ENCODE data around the gene CARS1. TPM values are rescaled to one million over a fixed set of nuclear protein-coding genes. Genes with fewer than 3 reads are reported as not detected.

CARS1 gene
- total RNA-seq, 4 donors from 2014 or later, result 29.3 to 50.4 (median 36.4) TPM

DNA sequence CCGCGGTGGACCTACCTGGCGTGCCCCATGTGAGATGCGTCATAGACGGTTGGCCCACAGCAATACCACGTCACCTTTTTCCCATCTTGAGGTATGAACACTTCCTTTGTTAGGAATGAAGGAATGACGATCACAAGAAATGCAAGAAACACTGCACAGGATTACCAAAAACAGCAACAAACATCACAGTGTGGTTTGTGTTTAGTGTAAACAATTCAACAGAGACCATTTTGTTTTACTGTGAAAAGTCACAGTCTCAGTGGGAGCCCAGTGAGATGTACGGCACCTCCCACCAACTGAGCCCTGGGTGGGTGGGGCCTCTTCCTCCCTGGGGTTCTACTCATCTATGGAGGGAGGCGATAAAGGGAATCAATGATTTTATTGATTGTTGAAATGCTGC is 16.3 kb downstream of the CARS1 start:
- no peak for DNase-seq (ENCODE audit: low spot score in 2 of 2)
- no peak for TF ChIP-seq POLR2A (IDR thresholded peaks at IDR 0.05)
- TF ChIP-seq, protein P1, sequence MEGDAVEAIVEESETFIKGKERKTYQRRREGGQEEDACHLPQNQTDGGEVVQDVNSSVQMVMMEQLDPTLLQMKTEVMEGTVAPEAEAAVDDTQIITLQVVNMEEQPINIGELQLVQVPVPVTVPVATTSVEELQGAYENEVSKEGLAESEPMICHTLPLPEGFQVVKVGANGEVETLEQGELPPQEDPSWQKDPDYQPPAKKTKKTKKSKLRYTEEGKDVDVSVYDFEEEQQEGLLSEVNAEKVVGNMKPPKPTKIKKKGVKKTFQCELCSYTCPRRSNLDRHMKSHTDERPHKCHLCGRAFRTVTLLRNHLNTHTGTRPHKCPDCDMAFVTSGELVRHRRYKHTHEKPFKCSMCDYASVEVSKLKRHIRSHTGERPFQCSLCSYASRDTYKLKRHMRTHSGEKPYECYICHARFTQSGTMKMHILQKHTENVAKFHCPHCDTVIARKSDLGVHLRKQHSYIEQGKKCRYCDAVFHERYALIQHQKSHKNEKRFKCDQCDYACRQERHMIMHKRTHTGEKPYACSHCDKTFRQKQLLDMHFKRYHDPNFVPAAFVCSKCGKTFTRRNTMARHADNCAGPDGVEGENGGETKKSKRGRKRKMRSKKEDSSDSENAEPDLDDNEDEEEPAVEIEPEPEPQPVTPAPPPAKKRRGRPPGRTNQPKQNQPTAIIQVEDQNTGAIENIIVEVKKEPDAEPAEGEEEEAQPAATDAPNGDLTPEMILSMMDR (IDR thresholded peaks at IDR 0.05), result no peak
- no peak for TF ChIP-seq EP300 (IDR thresholded peaks at IDR 0.05)
- Histone ChIP-seq H3K4me3 (no peak overlapping the region), H3K27ac (no peak overlapping the region), H3K27me3 (no peaks in the 10 kb centered on the region), H3K36me3 (peaks cover 0 to 75% (median 8%) of the 10 kb centered on the region in 3 donors), H3K9me3 (no peaks in the 10 kb centered on the region), H3K4me1 (peaks cover 0 to 42% (median 0%) of the 10 kb centered on the region in 4 donors)
- WGBS, 2 donors, result 73 to 88% methylated on average over 9 of the region's 9 CpGs

DNA sequence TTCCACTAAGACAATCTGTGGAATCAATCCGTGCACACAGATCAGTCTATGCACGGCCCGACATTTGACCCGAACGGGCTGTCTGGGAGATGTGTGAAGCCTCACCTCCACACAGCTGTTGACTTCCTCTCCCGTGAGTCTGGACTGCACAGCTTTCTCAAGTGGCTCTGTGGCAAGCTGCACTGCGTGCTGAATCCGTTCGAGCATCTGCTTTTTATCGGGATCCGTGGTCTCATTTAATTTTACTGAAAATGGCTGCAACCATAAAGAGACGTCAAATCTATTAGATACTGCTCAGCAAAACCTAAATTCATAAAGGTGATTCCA is 19.3 kb downstream of the CARS1 start:
- no peak for DNase-seq (ENCODE audit: low spot score in 2 of 2)
- Histone ChIP-seq H3K9me3 (no peaks in the 10 kb centered on the region), H3K4me1 (peaks cover 0 to 28% (median 0%) of the 10 kb centered on the region in 4 donors), H3K27ac (no peak overlapping the region), H3K4me3 (no peak overlapping the region), H3K36me3 (peaks cover 4 to 80% (median 8%) of the 10 kb centered on the region in 3 donors), H3K27me3 (no peaks in the 10 kb centered on the region)
- no peak for TF ChIP-seq EP300 (IDR thresholded peaks at IDR 0.05)
- TF ChIP-seq POLR2A (IDR thresholded peaks at IDR 0.05), result no peak
- TF ChIP-seq, protein P1 (IDR thresholded peaks at IDR 0.05), result no peak
- WGBS, 2 donors, result 88 to 90% methylated on average over 12 of the region's 12 CpGs

DNA sequence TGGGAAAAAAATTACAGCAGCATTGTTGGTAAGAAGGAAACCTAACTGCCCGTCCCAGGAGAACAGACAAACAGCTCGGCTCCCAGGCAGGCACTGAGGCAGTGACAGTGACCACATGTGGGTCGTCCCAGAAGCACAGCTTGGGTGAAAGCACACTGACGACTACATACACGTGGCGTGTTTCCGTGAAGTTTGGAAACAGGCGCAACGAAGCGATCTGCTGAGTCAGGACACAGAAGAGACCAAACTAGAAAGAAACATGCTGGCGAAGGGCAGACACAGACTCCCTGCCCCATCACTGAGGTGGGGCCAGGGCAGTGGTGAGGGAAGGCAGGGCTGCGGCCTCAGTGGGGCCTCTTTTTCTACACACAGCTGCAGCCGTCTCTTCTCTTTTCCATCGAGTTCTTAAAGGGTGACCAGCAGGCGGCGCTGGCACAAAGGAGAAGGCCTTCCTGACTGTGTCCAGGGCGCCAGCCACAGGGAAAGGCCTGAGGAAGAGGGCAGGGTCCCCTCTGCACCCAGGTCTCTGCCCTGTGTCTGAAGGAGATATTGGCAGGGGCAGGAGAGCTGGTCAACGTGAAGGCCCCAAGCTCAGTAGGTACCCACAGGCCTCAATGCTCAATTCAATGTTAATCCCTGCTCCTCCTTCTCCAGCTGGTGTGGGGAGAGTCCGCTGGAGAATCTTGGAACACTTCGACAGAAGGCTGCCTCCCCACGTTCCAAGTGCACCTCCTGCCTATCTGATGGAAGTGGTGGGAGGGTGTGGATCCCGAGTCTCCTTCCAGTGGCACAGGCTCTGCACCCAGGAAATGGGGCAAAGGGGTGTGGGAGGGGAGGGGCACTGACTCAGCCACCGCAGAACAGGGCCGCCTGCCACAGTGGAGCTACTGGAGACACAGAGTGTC is 19.9 kb downstream of the CARS1 start:
- TF ChIP-seq EP300 (IDR thresholded peaks at IDR 0.05), result no peak
- TF ChIP-seq, protein P1 (IDR thresholded peaks at IDR 0.05), result peak; percentile 60 to 94 (median 69)
- Histone ChIP-seq H3K36me3 (peaks cover 4 to 85% (median 8%) of the 10 kb centered on the region in 3 donors), H3K4me1 (peaks cover 0 to 23% (median 0%) of the 10 kb centered on the region in 4 donors), H3K27me3 (no peaks in the 10 kb centered on the region), H3K9me3 (no peaks in the 10 kb centered on the region), H3K27ac (peak overlapping the region in 2 of 4 donors; percentile 19 to 53), H3K4me3 (no peak overlapping the region)
- DNase-seq (ENCODE audit: low spot score in 2 of 2), result peak; percentile 79 to 93
- 53% methylated on average over 22 to 24 of the region's 24 CpGs for WGBS, 2 donors

DNA sequence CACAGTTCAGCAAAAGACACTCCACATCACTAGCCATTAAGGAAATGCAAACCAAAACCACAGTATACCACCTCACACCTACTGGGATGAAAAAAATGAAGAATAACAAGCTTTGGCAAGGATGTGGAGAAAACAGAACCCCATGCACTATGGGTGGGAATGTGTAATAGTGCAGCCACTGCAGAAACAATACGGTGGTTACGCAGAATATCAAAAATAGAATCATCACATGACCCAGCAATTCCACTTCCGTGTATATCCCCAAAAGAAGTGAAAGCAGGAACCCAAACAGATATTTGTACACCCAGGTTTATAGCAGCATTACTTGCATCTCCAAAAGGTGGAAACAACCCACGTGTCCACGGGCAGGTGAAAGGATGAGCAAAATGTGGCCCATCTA is 20.8 kb downstream of the CARS1 start:
- Histone ChIP-seq H3K36me3 (peaks cover 4 to 83% (median 8%) of the 10 kb centered on the region in 3 donors), H3K27me3 (no peaks in the 10 kb centered on the region), H3K4me1 (peaks cover 0 to 15% (median 0%) of the 10 kb centered on the region in 4 donors), H3K27ac (peak overlapping the region in 2 of 4 donors; percentile 19 to 27), H3K9me3 (no peaks in the 10 kb centered on the region), H3K4me3 (no peak overlapping the region)
- no peak for DNase-seq (ENCODE audit: low spot score in 2 of 2)
- 74 to 81% methylated on average over 5 of the region's 5 CpGs for WGBS, 2 donors
- TF ChIP-seq, protein P1 (IDR thresholded peaks at IDR 0.05), result no peak
- no peak for TF ChIP-seq POLR2A (IDR thresholded peaks at IDR 0.05)
- TF ChIP-seq EP300 (IDR thresholded peaks at IDR 0.05), result peak; percentile 29 to 62

DNA sequence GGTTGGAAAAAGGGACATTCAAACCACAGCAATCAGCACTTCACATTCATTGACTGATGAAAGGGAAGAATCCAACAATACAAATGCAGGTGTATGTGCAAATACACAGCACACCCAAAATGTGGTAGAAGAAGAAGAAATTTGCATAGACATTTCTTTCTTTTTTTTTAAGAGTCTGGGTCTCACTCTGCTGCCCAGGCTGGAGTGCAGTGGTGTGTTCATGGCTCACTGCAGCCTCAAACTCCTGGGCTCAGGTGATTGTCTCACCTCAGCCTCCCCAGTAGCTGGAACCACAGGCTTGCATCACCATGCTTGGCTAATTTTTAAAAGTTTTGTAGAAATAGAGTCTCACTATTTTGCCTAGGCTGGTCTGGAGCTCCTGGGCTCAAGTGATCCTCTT is 21.9 kb downstream of the CARS1 start:
- peaks cover 4 to 80% (median 7%) of the 10 kb centered on the region in 3 donors for H3K36me3 ChIP-seq
- no peaks in the 10 kb centered on the region for H3K27me3 ChIP-seq

More for the DNA sequence above, 21.9 kb downstream of the CARS1 start:
- TF ChIP-seq POLR2A (IDR thresholded peaks at IDR 0.05), result no peak
- TF ChIP-seq, protein P1 (IDR thresholded peaks at IDR 0.05), result no peak
- no peak for TF ChIP-seq EP300 (IDR thresholded peaks at IDR 0.05)
- Histone ChIP-seq H3K9me3 (no peaks in the 10 kb centered on the region), H3K4me1 (peaks cover 0 to 12% (median 0%) of the 10 kb centered on the region in 4 donors), H3K4me3 (no peak overlapping the region), H3K27ac (no peak overlapping the region)
- DNase-seq (ENCODE audit: low spot score in 2 of 2), result no peak

Data from tibial nerve (tissue), 4 donors.